CD4-positive, alpha-beta T cell (primary cell): ENCODE data around the gene EIF4E1B. TPM values are rescaled to one million over a fixed set of nuclear protein-coding genes. Genes with fewer than 3 reads are reported as not detected.

Source experiments
- ATAC-seq: fragments of 200-7000 bp; cut with Tn5 transposase; one replicate; pipeline ENCODE4 v1.10.0; 2022; ENCODE audit warnings: mild to moderate bottlenecking; ENCODE audit not compliant: poor library complexity
- CTCF ChIA-PET: fragments of 350-600 bp; sonication (Branson Sonifier 250); formaldehyde crosslinking; loops from one replicate; lab custom pipeline; 2021; ENCODE audit warnings: antibody characterized with exemption, inconsistent platforms; lab: Charles Lee
- POLR2A ChIA-PET: fragments of 350-600 bp; sonication (Branson Sonifier 250); formaldehyde crosslinking; loops from one replicate; lab custom pipeline; 2021; ENCODE audit warnings: antibody characterized with exemption, inconsistent platforms; lab: Charles Lee
- DNase-seq, 14 experiments: peaks; one replicate each; pipeline ENCODE4 v3.0.0-alpha.2; 2013 to 2020; ENCODE audit warnings: mixed read lengths in 2 of 14
- H3K27ac ChIP-seq, 2 donors: one replicate each; pipeline versions ENCODE4 v1.5.1 to v1.7.0; 2013; ENCODE audit warnings: low read length in 2 of 2, low read depth in 1 of 2, mild to moderate bottlenecking in 1 of 2
- H3K27me3 ChIP-seq, 2 experiments: 1 replicate in 1 of 2; 2 replicates in 1 of 2; pipeline versions ENCODE4 v1.6.1 to v1.7.0; 2013; ENCODE audit warnings: low read length in 2 of 2, control low read depth in 1 of 2, mild to moderate bottlenecking in 1 of 2, moderate library complexity in 1 of 2; ENCODE audit not compliant: insufficient read depth in 2 of 2, control insufficient read depth in 1 of 2
- H3K36me3 ChIP-seq: one replicate; pipeline ENCODE4 v1.6.1; 2013; ENCODE audit warnings: low read length, control low read depth; ENCODE audit not compliant: insufficient read depth
- H3K4me1 ChIP-seq: one replicate; pipeline ENCODE4 v1.6.1; 2013; ENCODE audit warnings: low read length, control low read depth; ENCODE audit not compliant: insufficient read depth
- H3K4me3 ChIP-seq: one replicate; pipeline ENCODE4 v1.5.1; 2013; ENCODE audit warnings: mild to moderate bottlenecking, low read length, moderate library complexity
- H3K9me3 ChIP-seq, 2 experiments: 1 replicate in 1 of 2; 2 replicates in 1 of 2; pipeline versions ENCODE4 v1.6.1 to v1.7.0; 2013; ENCODE audit warnings: low read length in 2 of 2, mild to moderate bottlenecking in 2 of 2, control low read depth in 1 of 2, moderate library complexity in 1 of 2; ENCODE audit not compliant: control insufficient read depth in 1 of 2, insufficient read depth in 1 of 2
- H3K27ac Mint-ChIP-seq: one replicate; pipeline ENCODE4 v1.8.0; 2020; ENCODE audit warnings: mixed read lengths
- H3K27me3 Mint-ChIP-seq: one replicate; pipeline ENCODE4 v1.8.0; 2021; ENCODE audit warnings: mixed read lengths
- H3K36me3 Mint-ChIP-seq: one replicate; pipeline ENCODE4 v1.8.0; 2021; ENCODE audit warnings: low read depth, mixed read lengths
- H3K4me1 Mint-ChIP-seq: one replicate; pipeline ENCODE4 v1.8.0; 2021; ENCODE audit warnings: low read depth, mixed read lengths
- H3K4me3 Mint-ChIP-seq: one replicate; pipeline ENCODE4 v1.8.0; 2020; ENCODE audit warnings: mild to moderate bottlenecking, mixed read lengths
- H3K9me3 Mint-ChIP-seq: one replicate; pipeline ENCODE4 v1.8.0; 2020; ENCODE audit warnings: mixed read lengths
- intact Hi-C, 2 experiments: fragments of 100-400 bp; cut with DNase I in 1 of 2; cut with micrococcal nuclease in 1 of 2; formaldehyde crosslinking; loops; one replicate each; pipeline versions ENCODE4 v1.15.1 to v1.9.0; 2023 to 2025; cut with DNase I, micrococcal nuclease
- total RNA-seq, 174 experiments: library from RNA in 2 of 174; stranded (reverse) in 2 of 174; gene quantifications; one replicate each; pipeline ENCODE4 v1.2.3 and lab custom pipeline; 2021 to 2026
- TF ChIP-seq, protein P1 (sequence below): fragments of 200-600 bp; IDR thresholded peaks from one replicate; pipeline ENCODE4 v1.8.0; 2022; ENCODE audit warnings: antibody characterized with exemption, mild to moderate bottlenecking

EIF4E1B gene
- total RNA-seq, 2 experiments from 2014 or later = not detected

DNA sequence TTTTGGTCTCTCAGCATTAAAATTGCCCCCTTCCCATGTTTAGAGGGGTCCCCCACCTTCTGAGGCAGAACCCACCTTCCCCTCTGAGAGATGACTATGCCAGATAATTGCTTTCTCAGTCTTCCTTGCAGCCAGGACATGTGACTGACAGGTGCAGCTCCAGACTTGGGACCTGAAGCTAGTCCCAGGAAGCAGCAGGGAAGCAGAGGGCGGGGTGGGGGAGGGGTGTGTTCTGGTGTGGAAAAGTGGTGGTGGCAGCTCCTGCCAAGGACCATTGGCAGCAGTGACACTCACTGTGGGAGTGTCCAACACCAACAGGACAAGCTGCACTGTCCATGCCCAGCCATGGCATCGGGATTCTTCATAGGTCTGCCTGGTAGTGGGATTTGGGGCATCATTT, 2.3 kb downstream of the EIF4E1B start:
- DNase-seq = no peak
- POLR2A ChIA-PET = no interaction called here
- CTCF ChIA-PET = interaction anchor here (1.2 to 1.5 kb wide), 2 partner anchors 25 to 28 kb away, joined by 4 to 6 read pairs; no protein-coding TSS in a partner anchor
- intact Hi-C loops = no loop called here
- no peak for ATAC-seq
- Histone ChIP-seq H3K9me3 (peaks cover 0 to 16% of the 10 kb centered on the region in 2 experiments), H3K36me3 (no peaks in the 10 kb centered on the region), H3K4me1 (peaks cover 15% of the 10 kb centered on the region), H3K27ac (no peak overlapping the region), H3K4me3 (no peak overlapping the region), H3K27me3 (peaks cover 63 to 64% of the 10 kb centered on the region in 2 experiments)
- TF ChIP-seq, protein P1, sequence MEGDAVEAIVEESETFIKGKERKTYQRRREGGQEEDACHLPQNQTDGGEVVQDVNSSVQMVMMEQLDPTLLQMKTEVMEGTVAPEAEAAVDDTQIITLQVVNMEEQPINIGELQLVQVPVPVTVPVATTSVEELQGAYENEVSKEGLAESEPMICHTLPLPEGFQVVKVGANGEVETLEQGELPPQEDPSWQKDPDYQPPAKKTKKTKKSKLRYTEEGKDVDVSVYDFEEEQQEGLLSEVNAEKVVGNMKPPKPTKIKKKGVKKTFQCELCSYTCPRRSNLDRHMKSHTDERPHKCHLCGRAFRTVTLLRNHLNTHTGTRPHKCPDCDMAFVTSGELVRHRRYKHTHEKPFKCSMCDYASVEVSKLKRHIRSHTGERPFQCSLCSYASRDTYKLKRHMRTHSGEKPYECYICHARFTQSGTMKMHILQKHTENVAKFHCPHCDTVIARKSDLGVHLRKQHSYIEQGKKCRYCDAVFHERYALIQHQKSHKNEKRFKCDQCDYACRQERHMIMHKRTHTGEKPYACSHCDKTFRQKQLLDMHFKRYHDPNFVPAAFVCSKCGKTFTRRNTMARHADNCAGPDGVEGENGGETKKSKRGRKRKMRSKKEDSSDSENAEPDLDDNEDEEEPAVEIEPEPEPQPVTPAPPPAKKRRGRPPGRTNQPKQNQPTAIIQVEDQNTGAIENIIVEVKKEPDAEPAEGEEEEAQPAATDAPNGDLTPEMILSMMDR = no peak
- Mint-ChIP-seq H3K27me3 (peaks cover 84% of the 10 kb centered on the region), H3K27ac (no peak overlapping the region), H3K36me3 (no peaks in the 10 kb centered on the region), H3K9me3 (no peaks in the 10 kb centered on the region), H3K4me1 (peaks cover 9% of the 10 kb centered on the region), H3K4me3 (no peak overlapping the region)

DNA sequence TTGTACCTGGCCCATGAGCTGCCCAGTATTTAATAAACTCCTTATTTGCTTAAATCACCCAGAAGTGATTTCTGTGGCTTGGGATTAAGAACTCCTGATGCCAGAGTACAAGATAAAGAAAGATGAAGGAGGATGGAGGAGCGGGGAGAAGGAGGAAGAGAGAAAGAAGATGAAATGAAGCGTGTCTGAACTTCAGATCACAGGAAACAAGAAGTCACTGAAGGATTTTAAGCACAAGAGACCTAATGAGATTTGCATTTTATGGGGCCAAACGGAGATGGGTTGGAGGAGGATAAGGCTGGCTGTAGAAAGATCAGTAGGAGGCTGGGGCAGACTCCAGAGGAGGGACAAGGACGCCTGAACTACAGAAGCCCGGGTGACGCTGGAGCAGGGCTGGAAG, 3.1 kb downstream of the EIF4E1B start:
- Mint-ChIP-seq H3K36me3 (no peaks in the 10 kb centered on the region), H3K9me3 (no peaks in the 10 kb centered on the region), H3K27me3 (peaks cover 82% of the 10 kb centered on the region), H3K4me1 (peaks cover 9% of the 10 kb centered on the region), H3K27ac (no peak overlapping the region), H3K4me3 (no peak overlapping the region)
- DNase-seq (no peak), ATAC-seq (no peak)
- peaks cover 15% of the 10 kb centered on the region for H3K4me1 ChIP-seq
- H3K27me3 ChIP-seq = peaks cover 55% of the 10 kb centered on the region in 2 experiments
- peaks cover 0 to 13% of the 10 kb centered on the region in 2 experiments for H3K9me3 ChIP-seq
- ChIA-PET CTCF (interaction anchor here (1.2 kb wide), 1 partner anchor 27 kb away, joined by 6 read pairs; no protein-coding TSS in a partner anchor), POLR2A (no interaction called here)
- no peak overlapping the region for H3K4me3 ChIP-seq
- no peak overlapping the region for H3K27ac ChIP-seq
- TF ChIP-seq, protein P1 = no peak
- intact Hi-C loops = no loop called here
- no peaks in the 10 kb centered on the region for H3K36me3 ChIP-seq

DNA sequence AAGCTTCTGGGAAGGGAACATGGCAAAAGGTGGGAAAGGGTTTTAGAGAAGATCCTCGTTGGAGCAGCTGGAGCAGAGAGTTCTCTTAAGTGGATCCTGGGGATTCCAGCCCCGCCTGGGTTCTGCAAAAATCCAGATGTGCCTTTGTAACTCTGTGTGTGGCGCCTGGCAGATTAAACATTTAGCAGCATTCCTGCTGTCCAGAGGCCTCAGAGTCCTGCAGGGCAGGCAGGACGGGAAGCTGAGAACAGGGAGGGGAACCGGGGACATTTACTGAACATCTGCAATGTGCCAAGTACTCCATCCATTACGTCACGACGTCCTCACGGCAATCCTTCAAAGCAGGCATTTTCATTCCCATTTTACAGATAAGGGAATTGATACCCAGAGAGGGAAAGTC, 6.0 kb downstream of the EIF4E1B start:
- intact Hi-C loops = no loop called here
- peaks cover 58% of the 10 kb centered on the region for H3K27me3 Mint-ChIP-seq
- peaks cover 0 to 5% of the 10 kb centered on the region in 2 experiments for H3K9me3 ChIP-seq

More for the DNA sequence above, 6.0 kb downstream of the EIF4E1B start:
- H3K27ac ChIP-seq = no peak overlapping the region
- Mint-ChIP-seq H3K27ac (no peak overlapping the region), H3K9me3 (no peaks in the 10 kb centered on the region), H3K4me3 (no peak overlapping the region), H3K4me1 (no peaks in the 10 kb centered on the region), H3K36me3 (no peaks in the 10 kb centered on the region)
- POLR2A ChIA-PET = no interaction called here
- DNase-seq (no peak), ATAC-seq (no peak)
- peaks cover 29 to 34% of the 10 kb centered on the region in 2 experiments for H3K27me3 ChIP-seq
- TF ChIP-seq, protein P1 = no peak
- H3K36me3 ChIP-seq = no peaks in the 10 kb centered on the region
- no peak overlapping the region for H3K4me3 ChIP-seq
- no peaks in the 10 kb centered on the region for H3K4me1 ChIP-seq
- CTCF ChIA-PET = no interaction called here
